ENCODE data around the gene PARD3B.

The PARD3B gene

GRCh38 chr2:204591225-204591624 is 46.0 kb downstream of the PARD3B start:
- H3K27me3 ChIP-seq (replicated peaks; ENCODE audit: control insufficient read depth, insufficient read depth, low read length) = no peaks in the 10 kb centered on the region
- TF ChIP-seq CTCF (IDR thresholded peaks at IDR 0.05; ENCODE audit: insufficient read depth, low read length, poor library complexity, severe bottlenecking) = no peak
- DNase-seq (ENCODE audit: extremely low read depth, insufficient read length) = no peak
- H3K36me3 ChIP-seq (ENCODE audit: control insufficient read depth, insufficient read depth, low read length) = no peaks in the 10 kb centered on the region
- H3K4me3 ChIP-seq (replicated peaks; ENCODE audit: low read depth, low read length) = no peak overlapping the region

GRCh38 chr2:204604061-204604460 is 58.8 kb downstream of the PARD3B start:
- no peak for DNase-seq (ENCODE audit: extremely low read depth, insufficient read length)
- H3K36me3 ChIP-seq (ENCODE audit: control insufficient read depth, insufficient read depth, low read length) = no peaks in the 10 kb centered on the region
- H3K27me3 ChIP-seq (replicated peaks; ENCODE audit: control insufficient read depth, insufficient read depth, low read length) = no peaks in the 10 kb centered on the region
- no peak overlapping the region for H3K4me3 ChIP-seq (replicated peaks; ENCODE audit: low read depth, low read length)
- TF ChIP-seq CTCF (IDR thresholded peaks at IDR 0.05; ENCODE audit: insufficient read depth, low read length, poor library complexity, severe bottlenecking) = no peak

- DNase-seq (ENCODE audit: extremely low read depth, insufficient read length) = no peak
- TF ChIP-seq CTCF (IDR thresholded peaks at IDR 0.05; ENCODE audit: insufficient read depth, low read length, poor library complexity, severe bottlenecking) = no peak
- Histone ChIP-seq H3K4me3 (replicated peaks; ENCODE audit: low read depth, low read length) (no peak overlapping the region), H3K27me3 (replicated peaks; ENCODE audit: control insufficient read depth, insufficient read depth, low read length) (no peaks in the 10 kb centered on the region), H3K36me3 (ENCODE audit: control insufficient read depth, insufficient read depth, low read length) (no peaks in the 10 kb centered on the region)
These were observed 63.1 kb downstream of the PARD3B start for GRCh38 chr2:204608237-204608939.

- no peak for TF ChIP-seq CTCF (IDR thresholded peaks at IDR 0.05; ENCODE audit: insufficient read depth, low read length, poor library complexity, severe bottlenecking)
- Histone ChIP-seq H3K27me3 (replicated peaks; ENCODE audit: control insufficient read depth, insufficient read depth, low read length) (no peaks in the 10 kb centered on the region), H3K4me3 (replicated peaks; ENCODE audit: low read depth, low read length) (no peak overlapping the region), H3K36me3 (ENCODE audit: control insufficient read depth, insufficient read depth, low read length) (no peaks in the 10 kb centered on the region)
- DNase-seq (ENCODE audit: extremely low read depth, insufficient read length) = no peak
These were observed 65.8 kb downstream of the PARD3B start for GRCh38 chr2:204611017-204611631.

- DNase-seq (ENCODE audit: extremely low read depth, insufficient read length) = no peak
- Histone ChIP-seq H3K27me3 (replicated peaks; ENCODE audit: control insufficient read depth, insufficient read depth, low read length) (no peaks in the 10 kb centered on the region), H3K4me3 (replicated peaks; ENCODE audit: low read depth, low read length) (no peak overlapping the region), H3K36me3 (ENCODE audit: control insufficient read depth, insufficient read depth, low read length) (no peaks in the 10 kb centered on the region)
- TF ChIP-seq CTCF (IDR thresholded peaks at IDR 0.05; ENCODE audit: insufficient read depth, low read length, poor library complexity, severe bottlenecking) = no peak
These were observed 66.5 kb downstream of the PARD3B start for GRCh38 chr2:204611764-204612163.
